AG04449 (cell line): ENCODE data around the gene CNDP1.

Experiments
- CTCF ChIA-PET: fragments of 350-600 bp; formaldehyde crosslinking; extraction: SDS; loops from one replicate; lab custom pipeline; 2021; ENCODE audit warnings: antibody characterized with exemption; lab: Yijun Ruan, JAX
- POLR2A ChIA-PET: fragments of 400-600, 350-600 bp; formaldehyde crosslinking; extraction: SDS; loops from one replicate; lab custom pipeline; 2020; ENCODE audit warnings: antibody characterized with exemption, inconsistent platforms; lab: Yijun Ruan, JAX
- DNase-seq: peaks from one replicate; pipeline ENCODE4 v3.0.0-alpha.2; 2010; ENCODE audit warnings: low read depth, low spot score
- H3K4me3 ChIP-seq: 2 replicates; pipeline ENCODE4 v1.5.1; 2011; ENCODE audit warnings: low read depth, mild to moderate bottlenecking, control low read depth, low read length
- CTCF ChIP-seq: IDR thresholded peaks from one replicate; pipeline ENCODE4 v1.5.1; 2011; ENCODE audit warnings: mild to moderate bottlenecking, moderate library complexity, low read length, control low read depth, inconsistent platforms; ENCODE audit not compliant: insufficient read depth; ENCODE audit errors: missing control alignments

Gene CNDP1

GRCh38 chr18:74571895-74572680 is 37.8 kb downstream of the CNDP1 start:
- ChIA-PET POLR2A (no interaction called here), CTCF (interaction anchor here (1.1 kb wide), 1 partner anchor 8 kb away, joined by 3 read pairs; no protein-coding TSS in a partner anchor)
- no peak overlapping the region for H3K4me3 ChIP-seq
- TF ChIP-seq CTCF: no peak
- no peak for DNase-seq

GRCh38 chr18:74573053-74573452 is 38.8 kb downstream of the CNDP1 start:
- ChIA-PET CTCF (no interaction called here), POLR2A (no interaction called here)
- TF ChIP-seq CTCF: no peak
- DNase-seq: no peak
- H3K4me3 ChIP-seq: no peak overlapping the region

- H3K4me3 ChIP-seq: no peak overlapping the region
- DNase-seq: no peak
- POLR2A ChIA-PET: no interaction called here
- CTCF ChIA-PET: no interaction called here
- TF ChIP-seq CTCF: no peak
Observed at GRCh38 chr18:74574916-74575315, 40.6 kb downstream of the CNDP1 start.

- no peak overlapping the region for H3K4me3 ChIP-seq
- TF ChIP-seq CTCF: no peak
- ChIA-PET CTCF (no interaction called here), POLR2A (interaction anchor here (0.5 kb wide), 1 partner anchor 81 kb away, joined by 3 read pairs; the partner anchor contains the start of gene CNDP2)
- DNase-seq: no peak
Observed at GRCh38 chr18:74577019-74577418, 42.7 kb downstream of the CNDP1 start.

GRCh38 chr18:74579496-74580065 is 45.3 kb downstream of the CNDP1 start:
- H3K4me3 ChIP-seq: no peak overlapping the region
- CTCF ChIA-PET: no interaction called here
- DNase-seq: no peak
- POLR2A ChIA-PET: no interaction called here
- no peak for TF ChIP-seq CTCF

- POLR2A ChIA-PET: no interaction called here
- no peak for DNase-seq
- H3K4me3 ChIP-seq: no peak overlapping the region
- no peak for TF ChIP-seq CTCF
- CTCF ChIA-PET: no interaction called here
Observed at GRCh38 chr18:74582642-74583041, 48.3 kb downstream of the CNDP1 start.
